HG03469 (cell line): ENCODE results near the gene HAGHL.
A peak's percentile ranks its signal among the peaks of the same experiment; 100 is the strongest.

Experiments
- ATAC-seq: cut with Tn5 transposase; IDR thresholded peaks from one replicate; pipeline ENCODE4 v1.9.1; 2021; ENCODE audit warnings: mild to moderate bottlenecking, moderate library complexity, moderate number of reproducible peaks; ENCODE audit not compliant: unreplicated experiment

HAGHL gene

DNA sequence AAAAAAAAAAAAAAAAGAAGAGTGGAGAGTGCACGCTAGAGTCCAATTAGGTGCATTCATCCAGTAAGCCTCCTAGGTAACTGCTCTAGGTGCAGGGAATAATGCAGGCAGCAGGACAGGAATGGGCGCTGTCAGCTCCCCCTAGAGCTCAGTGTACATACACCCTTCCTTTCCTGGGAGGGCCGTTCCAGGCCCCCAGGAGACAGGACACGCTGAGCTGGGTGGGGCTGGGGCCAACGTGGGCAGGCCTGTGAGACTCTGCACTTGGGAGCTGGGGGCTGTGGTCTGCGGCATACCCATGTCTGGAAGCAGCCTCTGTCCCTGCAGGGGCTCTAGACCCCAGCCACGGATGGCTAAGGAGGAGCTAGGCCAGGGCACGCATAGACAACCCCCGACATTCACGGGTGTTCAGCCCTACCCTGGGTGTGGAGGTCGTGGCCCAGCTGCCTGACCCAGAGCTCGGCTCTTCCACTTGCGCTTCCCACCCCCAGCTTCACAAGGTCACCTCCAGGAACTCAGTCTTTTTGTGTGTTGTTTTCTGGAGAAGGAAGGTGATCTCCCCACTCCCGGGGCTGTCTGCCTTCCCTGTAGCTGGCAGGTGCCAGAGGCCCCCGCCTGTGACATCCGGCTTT is 7.0 kb upstream of the HAGHL start:
- ATAC-seq: no peak

DNA sequence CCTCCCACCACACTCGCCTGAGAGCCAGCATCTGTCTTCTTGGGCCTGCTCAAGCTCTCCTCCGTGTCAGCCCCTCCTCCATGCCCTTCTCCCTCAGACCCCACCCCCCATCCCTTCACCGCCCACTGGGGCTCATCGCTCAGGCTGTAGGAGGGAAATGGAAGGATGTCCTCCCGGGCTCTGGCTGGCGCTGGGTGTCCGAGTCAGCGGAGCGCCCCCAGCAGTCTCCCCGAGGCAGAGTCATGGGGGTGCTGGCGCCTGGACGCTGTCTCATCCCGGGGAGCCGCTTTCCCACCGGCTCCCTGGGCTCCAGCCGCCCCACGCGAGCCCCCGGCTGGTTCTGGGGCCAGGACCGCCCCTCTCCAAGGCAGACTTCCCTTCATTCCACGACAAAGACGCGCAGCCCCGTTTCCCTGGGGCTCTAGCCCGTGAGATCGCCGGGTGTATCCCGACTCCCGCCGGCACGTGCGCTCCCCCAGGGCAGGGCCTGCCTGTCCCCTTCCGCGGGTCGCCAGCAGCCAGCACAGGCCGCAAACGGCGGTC is 6.4 kb upstream of the HAGHL start:
- no peak for ATAC-seq

DNA sequence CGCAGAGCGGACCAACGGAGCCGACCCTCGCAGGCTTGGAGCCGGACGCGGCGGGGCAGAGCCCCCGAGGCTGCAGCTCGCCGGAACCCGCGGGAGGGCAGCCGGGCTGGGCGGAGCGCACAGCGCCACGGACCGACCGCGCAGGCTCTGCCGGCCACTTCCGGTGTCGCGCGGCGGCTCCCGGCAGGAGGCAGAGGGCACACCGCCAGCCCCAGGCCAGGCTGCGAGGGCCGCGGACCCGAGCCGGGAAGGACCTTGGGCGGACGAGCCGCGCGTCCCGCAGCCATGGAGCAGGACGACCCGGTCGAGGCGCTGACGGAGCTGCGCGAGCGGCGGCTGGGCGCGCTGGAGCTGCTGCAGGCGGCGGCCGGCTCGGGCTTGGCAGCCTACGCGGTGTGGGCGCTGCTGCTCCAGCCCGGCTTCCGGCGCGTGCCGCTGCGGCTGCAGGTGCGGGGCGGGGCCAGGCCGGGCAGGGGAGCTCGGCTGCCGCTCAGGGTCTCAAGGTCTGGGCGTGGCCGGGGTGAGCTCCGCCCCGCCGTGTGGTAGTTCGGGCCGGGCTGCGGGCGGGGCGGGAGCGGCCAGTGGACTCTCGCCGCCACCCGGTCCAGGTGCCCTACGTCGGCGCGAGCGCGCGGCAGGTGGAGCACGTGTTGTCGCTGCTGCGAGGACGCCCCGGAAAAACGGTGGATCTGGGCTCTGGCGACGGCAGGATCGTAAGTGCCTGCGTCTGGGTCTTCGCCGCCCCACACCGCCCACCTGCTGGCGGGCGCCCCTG is 5.7 kb upstream of the HAGHL start, which contains the start of gene ANTKMT:
Gene ANTKMT, plus strand, starts transcription at position 157 of the 775 bp plus-strand sequence. Its CDS starts 129 bp downstream, at position 286.
- ATAC-seq: peak; percentile 39

DNA sequence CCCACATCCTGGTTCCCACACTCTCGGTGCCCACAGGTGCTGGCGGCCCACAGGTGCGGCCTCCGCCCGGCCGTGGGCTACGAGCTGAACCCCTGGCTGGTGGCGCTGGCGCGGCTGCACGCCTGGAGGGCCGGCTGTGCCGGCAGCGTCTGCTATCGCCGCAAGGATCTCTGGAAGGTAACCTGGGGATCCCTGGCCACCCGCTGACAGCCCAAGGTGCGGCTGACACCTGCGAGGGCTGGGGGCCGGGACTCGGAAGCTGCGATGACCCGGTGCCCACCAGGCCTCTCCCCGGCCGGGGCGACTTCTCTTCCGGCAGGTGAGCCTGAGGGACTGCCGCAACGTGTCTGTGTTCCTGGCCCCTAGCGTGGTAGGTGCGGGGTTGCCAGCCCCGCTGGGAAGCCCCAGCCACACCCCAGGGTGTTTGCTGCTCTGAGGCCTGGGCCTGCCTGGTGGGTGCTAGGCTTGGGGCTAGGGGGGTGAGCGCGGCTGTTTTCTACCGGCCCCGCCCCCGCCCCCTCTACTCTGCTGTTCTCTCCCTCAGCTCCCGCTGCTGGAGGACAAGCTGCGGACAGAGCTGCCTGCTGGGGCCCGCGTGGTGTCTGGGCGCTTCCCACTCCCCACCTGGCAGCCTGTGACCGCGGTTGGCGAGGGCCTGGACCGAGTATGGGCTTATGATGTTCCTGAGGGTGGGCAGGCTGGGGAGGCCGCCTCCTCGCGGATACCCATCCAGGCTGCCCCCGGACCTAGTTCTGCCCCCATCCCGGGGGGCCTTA is 5.0 kb upstream of the HAGHL start:
- ATAC-seq: no peak

DNA sequence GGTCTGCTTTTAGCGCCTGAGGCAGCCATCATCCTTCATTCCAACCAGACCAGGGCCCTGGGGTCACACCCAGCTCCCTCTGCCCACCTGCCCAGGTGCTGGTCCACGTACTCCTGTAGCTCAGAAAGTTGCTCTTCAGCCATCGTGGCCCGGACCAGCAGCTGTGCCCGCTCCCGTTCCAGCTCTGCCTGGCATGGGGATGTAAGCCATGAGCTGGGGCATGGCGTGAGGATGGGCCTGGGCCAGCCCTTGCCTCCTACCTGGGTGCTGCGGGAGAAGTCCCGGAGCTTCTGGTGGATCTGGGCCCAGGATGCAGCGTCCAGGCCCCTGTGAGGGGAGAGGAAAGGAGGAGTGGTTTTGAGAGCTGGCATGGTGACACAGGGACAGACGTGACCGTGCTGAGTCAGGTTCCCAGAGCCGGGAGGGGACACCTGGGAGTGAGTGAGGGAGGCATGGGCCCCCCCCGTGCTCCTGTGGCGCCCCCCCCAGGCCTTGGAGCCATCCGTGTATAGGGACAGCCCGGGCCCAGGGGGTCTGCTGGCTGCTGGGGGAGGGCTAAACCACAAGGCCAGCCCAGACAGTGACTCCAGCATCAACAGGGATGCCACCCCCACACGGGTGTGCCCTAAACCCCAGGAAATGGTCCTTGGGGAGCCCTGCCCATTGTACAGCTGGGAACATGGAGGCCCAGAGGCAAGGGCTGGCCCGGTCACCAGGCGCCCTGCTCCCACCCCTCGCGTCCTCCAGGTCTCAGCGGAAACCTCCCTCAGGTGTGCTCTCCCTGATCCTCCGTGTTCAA is 3.9 kb upstream of the HAGHL start:
- ATAC-seq: no peak

DNA sequence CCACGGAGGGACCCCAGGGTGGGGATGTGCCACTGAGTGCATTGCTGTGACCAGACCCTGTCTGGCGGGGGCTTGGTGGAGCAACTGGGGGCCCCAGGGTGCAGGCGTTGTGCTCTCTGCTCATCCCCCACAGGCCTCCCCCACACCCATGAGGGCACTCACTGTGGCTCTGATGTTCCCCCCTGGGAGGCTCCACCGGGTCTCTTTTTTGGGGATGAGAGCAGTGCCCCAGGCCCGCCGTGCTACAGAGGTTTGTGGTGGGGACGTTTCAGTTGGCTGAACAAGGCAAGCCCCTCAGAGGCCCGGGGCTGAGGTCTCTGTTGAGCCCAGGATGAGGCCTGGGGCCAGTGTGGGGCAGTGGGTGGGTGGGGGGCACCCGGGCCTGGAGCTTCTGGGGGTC is 3.2 kb upstream of the HAGHL start:
- no peak for ATAC-seq

DNA sequence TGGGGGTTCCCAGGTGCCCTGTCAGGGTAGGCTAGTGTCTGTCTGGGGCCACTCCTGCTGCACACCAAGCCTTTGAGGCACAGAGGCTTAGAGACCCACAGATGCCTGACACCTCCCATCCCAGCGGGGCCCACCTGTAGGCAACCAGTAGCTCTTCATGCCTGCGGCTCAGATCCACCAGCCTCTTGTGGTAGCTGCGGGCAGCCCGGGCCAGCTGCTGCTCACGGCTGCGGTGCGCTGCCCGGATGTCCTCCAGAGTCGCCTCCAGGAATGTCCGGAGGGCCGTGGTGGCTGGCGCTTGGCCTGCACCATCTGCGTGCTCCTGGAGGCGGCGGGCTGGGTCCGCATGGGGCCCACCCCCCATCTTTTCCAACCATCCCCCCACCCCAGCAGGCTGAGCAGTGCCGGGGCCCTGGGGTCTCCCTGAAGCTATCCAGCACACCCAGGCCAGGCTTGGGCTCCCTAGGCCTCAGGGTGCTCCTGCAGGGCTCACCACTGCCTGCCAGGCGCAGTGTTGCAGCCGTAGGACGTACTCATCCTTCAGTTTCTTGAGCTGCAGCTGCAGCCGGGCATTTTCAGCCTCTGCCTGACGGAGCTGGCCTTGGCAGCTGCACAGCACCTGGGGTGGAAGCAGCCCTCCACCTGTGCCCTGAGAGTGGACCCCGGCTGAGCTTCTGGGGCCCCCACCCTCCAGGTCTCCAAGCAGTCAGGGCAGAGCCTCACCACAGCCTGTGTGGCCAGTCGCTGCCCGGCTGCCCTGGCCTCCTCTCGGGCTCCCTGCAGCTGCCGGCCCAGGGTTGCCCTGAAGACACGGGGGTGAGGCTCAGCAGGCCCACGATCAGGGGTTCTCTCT is 2.5 kb upstream of the HAGHL start:
- ATAC-seq: no peak

DNA sequence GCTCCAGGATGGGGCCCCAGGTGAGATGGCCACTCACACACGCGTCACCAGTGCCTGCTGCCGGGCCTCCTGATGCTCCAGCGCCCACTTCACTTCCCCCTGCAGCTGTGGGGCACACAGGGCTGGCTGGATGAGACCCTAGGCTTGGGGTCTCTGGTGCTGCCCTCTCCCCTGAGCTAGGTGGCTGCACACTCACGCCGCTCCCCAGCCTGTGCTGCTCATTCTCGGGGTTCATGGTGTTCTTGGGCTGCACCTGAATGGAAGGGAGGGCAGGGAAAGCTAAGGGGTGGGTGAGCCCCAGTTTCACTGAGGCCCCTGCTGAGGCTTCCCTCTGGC is 1.9 kb upstream of the HAGHL start:
- no peak for ATAC-seq

DNA sequence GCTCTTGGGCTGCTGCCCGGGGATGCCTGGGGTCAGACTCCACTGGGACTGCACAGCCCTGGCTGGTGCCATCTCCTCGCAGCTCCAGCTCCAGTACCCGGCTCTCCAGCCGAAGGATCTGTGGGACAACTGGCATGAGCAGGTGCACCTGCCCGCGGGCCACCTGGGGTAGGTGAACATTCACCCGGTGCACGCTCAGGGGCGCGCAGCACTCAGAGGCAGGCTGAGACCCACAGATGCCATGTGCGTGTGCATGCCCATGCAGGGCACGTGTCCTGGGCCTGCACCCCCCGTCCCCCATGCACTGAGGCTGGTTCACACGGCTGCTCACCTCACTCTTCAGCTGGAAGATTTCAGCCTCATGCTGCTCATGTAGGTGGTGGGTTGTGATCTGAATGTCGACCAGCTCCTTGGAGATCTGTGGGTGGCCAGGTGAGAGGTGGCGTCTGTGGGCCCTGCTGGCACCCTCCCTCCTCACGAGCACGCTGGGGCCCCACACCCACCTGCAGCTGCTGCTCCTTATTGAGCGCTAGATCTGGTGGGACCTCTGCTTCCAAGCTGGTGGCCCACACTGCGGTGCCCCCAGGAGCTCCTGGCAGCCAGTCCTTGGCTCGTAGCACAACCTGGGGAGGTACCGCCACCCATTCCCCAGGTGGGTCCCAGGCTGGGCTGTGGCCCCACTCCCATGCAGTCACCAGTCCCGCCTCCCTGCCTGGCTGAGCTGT is 1.3 kb upstream of the HAGHL start:
- no peak for ATAC-seq

DNA sequence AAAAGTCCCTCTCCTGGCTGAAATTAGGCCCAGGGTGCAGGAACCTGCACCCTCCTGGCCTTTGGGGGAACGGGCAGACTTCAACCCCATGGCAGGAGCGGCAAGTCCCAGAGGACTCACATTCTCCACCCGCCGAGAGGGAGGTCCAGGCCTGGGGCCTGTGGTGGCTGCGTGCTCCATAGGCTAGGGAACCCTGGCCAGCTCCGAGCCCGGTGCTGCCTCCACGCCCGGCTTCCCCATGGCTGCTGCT is 793 bp upstream of the HAGHL start:
- no peak for ATAC-seq

DNA sequence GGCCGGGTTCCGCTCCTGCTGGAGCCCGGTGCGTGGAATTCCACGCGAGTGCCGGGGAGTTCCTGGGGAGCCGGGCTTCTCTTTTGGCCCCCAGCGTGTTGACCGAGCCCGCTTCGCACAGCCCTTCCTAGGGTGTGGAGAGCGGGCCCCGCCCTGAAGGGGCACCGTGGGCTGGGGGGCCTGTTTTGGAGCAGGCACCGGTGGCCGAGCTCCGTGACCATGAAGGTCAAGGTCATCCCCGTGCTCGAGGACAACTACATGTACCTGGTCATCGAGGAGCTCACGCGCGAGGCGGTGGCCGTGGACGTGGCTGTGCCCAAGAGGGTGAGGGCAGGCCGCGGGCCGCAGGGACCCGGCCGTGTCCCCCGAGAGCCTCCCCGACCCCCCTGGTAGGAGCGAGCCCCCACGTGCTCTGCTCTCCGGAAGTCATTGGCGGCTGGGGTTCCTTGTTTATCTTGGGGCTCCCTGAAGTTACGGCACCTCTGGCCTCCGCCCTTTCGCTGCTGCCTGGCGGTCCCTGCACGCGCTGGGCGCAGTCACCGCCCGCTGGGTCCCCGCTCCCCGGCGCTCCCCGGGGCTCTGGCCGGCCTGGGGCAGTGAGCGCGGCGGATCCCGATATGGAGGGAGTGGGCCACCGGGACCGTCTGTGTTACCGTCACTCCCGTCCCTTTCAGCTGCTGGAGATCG is 528 bp downstream of the HAGHL start:
- no peak for ATAC-seq

DNA sequence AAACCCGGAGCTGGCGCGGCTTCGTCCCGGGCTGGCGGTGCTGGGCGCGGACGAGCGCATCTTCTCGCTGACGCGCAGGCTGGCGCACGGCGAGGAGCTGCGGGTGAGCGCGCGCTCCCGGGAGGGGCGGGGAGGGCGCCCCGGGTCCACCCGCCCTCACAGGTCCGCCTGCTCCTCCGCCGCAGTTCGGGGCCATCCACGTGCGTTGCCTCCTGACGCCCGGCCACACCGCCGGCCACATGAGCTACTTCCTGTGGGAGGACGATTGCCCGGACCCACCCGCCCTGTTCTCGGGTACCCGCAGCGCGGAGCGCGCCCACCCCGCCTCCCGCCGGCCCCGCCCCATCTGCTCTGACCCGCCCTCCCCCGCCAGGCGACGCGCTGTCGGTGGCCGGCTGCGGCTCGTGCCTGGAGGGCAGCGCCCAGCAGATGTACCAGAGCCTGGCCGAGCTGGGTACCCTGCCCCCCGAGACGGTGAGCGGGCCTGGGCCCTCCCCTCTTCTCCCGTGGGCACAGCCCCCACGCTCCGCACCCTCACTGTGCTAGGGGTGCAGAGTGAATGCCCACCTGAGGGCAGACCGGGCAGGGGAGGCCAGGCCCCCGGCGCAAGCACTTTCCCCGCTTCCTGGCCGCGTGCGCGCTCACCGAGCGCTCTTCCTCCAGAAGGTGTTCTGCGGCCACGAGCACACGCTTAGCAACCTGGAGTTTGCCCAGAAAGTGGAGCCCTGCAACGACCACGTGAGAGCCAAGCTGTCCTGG is 1.4 kb downstream of the HAGHL start:
- ATAC-seq: no peak

DNA sequence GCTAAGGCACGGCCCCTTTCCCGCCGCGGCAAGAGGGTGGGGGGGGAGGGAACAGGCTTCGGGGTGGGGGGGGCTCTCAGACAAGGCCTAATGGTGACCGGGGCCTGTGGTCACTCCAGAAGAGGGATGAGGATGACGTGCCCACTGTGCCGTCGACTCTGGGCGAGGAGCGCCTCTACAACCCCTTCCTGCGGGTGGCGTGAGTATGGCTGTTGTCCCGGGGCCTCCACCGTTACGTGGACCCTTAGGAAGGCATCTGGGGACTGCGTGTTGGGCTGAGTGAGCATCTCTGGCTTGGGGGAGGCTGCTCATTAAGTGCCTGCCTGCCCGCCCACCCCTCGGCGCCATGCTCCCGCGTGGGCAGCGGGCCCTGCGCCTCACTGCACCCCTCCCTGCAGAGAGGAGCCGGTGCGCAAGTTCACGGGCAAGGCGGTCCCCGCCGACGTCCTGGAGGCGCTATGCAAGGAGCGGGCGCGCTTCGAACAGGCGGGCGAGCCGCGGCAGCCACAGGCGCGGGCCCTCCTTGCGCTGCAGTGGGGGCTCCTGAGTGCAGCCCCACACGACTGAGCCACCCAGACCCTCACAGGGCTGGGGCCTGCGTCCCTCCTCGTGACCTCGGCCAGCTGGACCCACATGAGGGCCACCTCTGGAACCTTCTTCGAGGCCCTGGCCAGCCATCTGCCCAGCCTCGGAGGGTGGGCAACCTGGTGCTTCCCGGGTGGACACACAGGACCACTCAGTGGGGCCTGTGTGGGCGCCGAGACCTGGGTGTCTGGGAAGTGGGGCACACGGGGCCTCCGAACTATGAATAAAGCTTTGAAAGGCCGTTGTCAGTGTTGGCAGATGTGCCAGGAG is 2.2 kb downstream of the HAGHL start:
- no peak for ATAC-seq

DNA sequence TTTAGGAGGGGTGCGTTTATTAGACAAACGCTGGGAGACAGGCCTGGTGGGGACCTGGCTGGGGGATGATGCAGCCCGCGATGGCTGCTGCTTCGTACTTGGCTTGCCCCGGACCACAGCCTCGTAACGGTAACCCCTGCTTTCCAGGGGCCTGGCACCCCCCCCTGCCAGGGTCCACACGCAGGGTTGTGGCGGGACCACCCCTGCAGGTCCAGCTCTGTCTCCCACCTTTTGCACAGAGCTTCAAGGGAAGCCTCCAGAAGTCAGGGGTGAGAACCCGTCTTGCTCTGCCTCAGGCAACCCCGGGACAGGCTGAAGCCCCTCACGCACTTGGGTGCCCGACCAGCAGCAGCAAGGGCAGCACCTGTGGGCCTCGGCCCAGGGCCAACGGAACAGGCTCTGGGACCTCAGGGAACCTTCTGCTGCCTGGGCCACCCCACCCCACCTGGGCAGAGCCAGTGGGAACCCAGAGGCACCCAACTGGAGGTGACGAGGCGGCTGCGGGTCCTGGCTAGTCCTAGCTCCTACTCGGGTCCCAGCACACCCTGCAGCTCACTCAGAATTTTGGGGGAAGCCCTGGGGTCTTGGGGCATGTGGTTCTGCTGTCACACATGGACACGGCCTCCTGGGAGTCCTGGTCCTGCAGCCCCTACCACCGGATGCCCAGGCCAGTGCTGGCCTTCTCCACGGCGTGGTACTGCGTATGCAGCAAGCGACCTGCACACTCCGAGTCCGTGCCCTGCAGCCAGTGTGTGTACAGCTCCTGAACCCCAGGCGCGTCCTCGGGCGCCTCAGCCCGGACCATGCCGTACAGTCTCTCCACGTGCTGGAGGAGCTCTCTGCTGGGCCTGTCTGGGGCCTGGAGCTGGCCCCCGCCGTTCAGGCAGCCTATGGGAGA is 3.1 kb downstream of the HAGHL start:
- ATAC-seq: no peak

DNA sequence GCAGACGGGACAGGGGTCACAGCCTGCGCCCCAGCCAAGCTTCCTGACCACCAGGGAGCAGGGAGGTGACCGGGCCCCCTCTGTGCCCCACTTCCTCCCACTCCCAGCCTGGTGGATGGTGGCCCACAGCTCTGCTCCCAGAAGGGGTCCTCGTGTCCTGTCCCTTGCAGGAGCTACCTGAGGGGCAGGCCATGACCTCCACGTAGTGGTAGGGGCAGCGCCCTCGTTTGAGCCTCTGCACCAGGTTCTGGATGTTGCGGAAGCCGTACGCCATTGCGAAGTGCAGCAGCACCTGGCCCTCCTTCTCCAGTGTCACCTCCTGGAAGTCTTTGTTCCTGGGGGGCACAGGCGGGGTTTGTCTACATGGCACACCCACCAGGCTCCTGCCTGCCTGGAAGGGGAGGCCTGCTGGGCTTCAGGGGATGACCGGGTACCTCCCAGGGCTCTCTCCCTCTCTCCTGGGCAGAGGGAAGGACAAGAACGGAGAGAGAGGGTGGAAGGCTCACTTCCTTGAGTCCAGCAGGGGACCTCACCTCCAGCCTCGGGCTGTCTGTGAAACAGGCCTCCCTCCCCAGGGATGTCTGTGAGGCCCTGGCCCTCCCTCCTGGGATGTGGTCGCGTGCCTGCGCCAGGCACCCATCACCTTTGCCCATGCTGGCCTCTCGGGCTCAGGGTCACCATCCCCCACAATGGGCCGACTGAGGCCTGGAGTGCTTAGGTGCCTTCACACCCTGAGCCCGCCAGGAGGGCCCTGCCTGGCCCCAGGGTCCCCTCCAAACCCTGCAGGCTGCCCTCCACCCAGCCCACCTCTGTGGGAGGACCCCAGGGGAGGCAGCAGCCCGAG is 4.0 kb downstream of the HAGHL start:
- ATAC-seq: no peak
